AML-193 (cell line): ENCODE results near the gene SMARCD3.

Experiments
- DNase-seq, 2 experiments: peaks; one replicate each; lab custom pipeline; 2025; lab: John Stamatoyannopoulos, UW

Gene SMARCD3

GRCh38 chr7:151236406-151236805 is 12.1 kb downstream of the SMARCD3 start:
- no peak for DNase-seq

- no peak for DNase-seq
These were observed 13.3 kb downstream of the SMARCD3 start for GRCh38 chr7:151235091-151235787.

GRCh38 chr7:151233804-151234203 is 14.7 kb downstream of the SMARCD3 start:
- DNase-seq, result no peak

- DNase-seq, result peak; percentile 51 to 57
These were observed 15.4 kb downstream of the SMARCD3 start for GRCh38 chr7:151232917-151233701.

- peak; percentile 81 to 83 for DNase-seq
These were observed 16.2 kb downstream of the SMARCD3 start, which contains the start of gene CHPF2 for GRCh38 chr7:151232091-151232916. Gene CHPF2 (plus strand): TSS chr7:151232483. CDS start chr7:151234012, 1,529 bp downstream.

- no peak for DNase-seq
These were observed 17.4 kb downstream of the SMARCD3 start for GRCh38 chr7:151231080-151231479.

GRCh38 chr7:151229249-151229648 is 19.2 kb downstream of the SMARCD3 start:
- no peak for DNase-seq

GRCh38 chr7:151228024-151228866 is 20.2 kb downstream of the SMARCD3 start:
- no peak for DNase-seq

GRCh38 chr7:151226875-151227782 is 21.4 kb downstream of the SMARCD3 start, which contains the start of gene ABCF2:
Gene ABCF2 (minus strand): TSS chr7:151227205. CDS start chr7:151226458, 747 bp downstream.
- DNase-seq, result peak; percentile 88 to 89

GRCh38 chr7:151226560-151226874 is 22.0 kb downstream of the SMARCD3 start:
- DNase-seq, result no peak

- DNase-seq, result peak; percentile 31 to 32
These were observed 22.5 kb downstream of the SMARCD3 start for GRCh38 chr7:151225948-151226510.

- DNase-seq, result no peak
These were observed 24.8 kb downstream of the SMARCD3 start for GRCh38 chr7:151223728-151224127.

- DNase-seq, result no peak
These were observed 30.3 kb downstream of the SMARCD3 start for GRCh38 chr7:151218170-151218569.

GRCh38 chr7:151215396-151215795 is 33.1 kb downstream of the SMARCD3 start:
- DNase-seq, result no peak

- DNase-seq, result no peak
These were observed 34.7 kb downstream of the SMARCD3 start for GRCh38 chr7:151213826-151214225.

GRCh38 chr7:151212626-151213025 is 35.9 kb downstream of the SMARCD3 start:
- DNase-seq, result no peak

- DNase-seq, result no peak
These were observed 37.2 kb downstream of the SMARCD3 start for GRCh38 chr7:151211155-151211772.

- DNase-seq, result no peak
These were observed 38.2 kb downstream of the SMARCD3 start, which contains the start of gene H2BK1 for GRCh38 chr7:151210087-151210854. Gene H2BK1 (minus strand): TSS chr7:151210488. CDS start chr7:151210318, 170 bp downstream.

GRCh38 chr7:151209588-151209987 is 38.9 kb downstream of the SMARCD3 start:
- no peak for DNase-seq
